HG03135 (cell line): Measurements from ENCODE around the gene ADAM23.

ENCODE experiments used
- ATAC-seq: cut with Tn5 transposase; IDR thresholded peaks from one replicate; pipeline ENCODE4 v1.9.1; 2021; ENCODE audit warnings: mild to moderate bottlenecking, moderate library complexity; ENCODE audit not compliant: unreplicated experiment

The ADAM23 gene

GRCh38 chr2:206562375-206562774 is 119.0 kb downstream of the ADAM23 start:
- no peak for ATAC-seq

DNA sequence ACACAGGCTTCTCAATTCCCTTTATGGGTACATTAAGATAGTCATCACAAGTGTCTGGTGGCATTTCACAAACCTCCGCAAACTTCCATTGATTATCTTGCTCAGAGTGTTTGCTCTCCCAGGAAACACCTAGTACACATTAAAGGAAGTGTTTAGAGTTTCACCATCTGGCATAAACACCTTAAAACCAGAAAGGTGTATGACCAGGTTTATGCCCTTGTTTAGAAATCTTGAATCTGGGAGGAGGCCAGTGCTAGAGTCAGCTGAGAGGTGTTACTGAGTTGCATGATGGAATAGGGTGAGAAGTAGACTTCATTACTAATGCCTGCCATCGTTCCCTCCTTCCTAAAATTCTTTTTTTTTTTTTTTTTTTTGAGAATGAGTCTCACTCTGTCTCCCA is 120.0 kb downstream of the ADAM23 start:
- no peak for ATAC-seq

- ATAC-seq: no peak
Measured at GRCh38 chr2:206565666-206566065, 122.3 kb downstream of the ADAM23 start.

DNA sequence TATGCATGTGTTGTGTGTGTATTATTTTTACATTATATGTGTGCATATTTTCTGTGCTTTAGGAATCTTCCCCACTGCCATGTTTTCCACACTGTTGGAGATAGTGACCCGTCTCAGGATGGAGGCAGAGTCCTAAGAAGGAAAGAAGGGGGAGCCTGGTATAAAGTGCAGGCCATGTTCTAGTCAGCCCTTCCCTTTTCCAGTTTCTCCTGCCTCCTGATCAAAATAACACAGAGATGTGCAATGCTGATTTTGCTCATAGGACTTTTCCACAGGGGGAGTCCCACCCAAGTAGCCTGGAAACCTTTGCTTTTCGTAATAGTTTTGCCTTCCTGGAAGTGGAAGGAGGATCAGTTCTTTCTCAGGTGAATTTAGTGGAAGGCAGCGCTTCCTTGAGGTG is 126.1 kb downstream of the ADAM23 start:
- ATAC-seq: no peak

- ATAC-seq: no peak
Measured at GRCh38 chr2:206570199-206570598, 126.9 kb downstream of the ADAM23 start.

DNA sequence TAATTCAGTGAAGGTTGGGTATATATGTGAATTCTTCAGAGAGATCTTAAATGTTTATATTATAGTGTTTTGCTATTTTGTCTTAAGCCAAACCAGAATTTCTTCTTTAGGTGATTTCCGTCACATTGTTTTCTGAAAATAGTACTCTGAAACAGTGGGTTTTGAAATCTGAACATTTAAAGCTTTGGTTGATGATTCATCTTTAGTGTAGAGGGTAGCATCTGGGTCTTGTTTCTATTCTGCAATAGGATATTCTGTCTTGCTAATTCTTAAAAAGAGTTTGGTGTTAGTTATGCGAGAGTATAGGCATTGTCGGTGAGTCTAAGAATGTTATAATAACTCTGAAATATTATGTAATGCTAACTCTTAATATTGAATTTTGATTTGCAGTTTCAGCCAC is 129.4 kb downstream of the ADAM23 start:
- no peak for ATAC-seq

DNA sequence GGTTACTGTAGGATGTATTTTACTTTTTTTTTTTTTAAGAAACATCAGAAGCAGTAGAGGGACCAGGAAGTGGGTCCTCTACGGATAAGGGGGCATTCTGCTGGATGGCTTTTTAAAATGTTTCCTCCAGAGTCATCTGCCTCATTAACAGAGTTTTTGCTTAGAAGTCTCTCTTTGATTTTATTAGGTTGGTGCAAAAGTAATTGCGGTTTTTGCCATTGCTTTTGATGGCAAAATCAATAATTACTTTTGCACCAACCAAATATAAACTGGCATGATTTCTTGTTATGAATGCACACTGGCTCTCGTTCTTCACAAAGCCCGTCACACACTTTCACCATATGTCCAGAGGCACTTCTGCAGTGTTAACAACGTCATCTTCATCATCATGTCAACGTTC is 130.5 kb downstream of the ADAM23 start:
- ATAC-seq: no peak

DNA sequence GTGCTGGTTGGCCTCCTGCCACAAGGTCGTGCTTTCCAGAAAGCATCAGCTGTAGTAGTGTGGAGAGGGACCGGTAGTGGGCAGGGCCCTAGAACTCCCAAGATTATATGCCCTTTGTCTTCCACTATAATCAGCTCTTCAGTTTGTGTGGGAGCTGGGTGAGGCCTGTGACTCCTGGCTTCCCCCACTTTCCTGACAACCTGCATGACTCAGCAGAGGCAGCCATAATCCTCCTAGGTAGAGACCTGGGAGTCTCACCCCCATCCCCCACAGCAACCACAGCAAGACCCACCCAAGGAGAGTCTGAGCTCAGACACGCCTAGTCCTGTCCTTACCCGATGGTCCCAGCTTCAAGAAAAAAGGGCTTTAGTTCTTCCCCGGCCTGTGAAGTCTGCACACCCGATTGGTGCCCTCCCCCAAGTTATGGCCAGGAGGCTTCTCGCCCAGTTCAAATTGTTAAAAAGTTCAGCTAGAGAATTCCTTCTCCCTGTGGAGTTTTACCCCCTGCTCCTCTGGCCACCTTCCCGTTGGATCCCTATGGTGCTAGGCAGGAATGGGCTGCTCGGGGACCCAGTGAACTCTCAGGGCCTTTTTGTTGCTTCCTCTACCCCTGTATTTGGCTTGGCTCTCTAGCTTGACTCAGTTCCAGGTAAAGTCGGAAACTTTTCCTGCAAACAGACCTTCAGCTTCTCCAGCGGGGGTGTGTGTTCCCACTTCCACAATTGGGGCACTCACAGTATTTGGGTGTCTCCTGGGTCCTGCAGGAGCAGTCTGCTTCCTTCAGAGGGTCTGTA is 141.2 kb downstream of the ADAM23 start:
- no peak for ATAC-seq

DNA sequence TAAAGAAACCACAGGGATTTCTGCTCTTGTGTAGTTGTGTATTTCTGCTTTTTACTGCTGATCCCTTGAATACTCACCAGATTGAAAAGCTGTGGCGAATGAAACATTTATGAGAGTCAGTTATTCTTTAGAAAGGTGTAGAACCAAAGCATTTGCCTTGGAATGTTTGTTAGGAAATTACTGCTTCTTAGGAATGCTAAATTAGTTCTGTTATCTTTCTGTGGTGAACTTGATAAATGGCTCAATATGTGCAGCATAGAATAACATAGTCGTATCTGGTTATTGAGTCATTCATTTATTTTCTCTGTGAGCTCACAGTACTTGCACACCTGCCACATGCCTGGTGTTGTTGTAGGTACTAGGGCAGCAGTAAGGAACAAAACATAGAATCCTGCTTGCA is 142.0 kb downstream of the ADAM23 start:
- no peak for ATAC-seq

DNA sequence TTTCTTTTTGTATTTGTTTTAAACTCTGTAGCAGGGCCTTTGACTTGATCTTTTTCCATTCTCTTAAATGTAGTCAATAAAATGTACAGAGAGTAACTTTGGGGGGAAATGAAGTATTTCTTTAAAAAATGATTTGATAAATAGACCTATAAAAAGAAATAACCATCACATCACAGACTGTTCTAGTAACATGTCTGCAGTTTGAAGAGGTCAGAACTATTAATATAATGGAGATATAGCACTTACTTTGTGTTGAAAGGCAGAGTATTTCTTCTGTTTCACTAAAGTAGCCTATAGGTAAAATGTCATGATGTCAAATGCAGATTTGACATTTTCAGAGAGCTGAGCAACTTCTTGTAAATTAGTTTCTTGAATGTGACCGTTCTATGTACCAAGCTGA is 143.3 kb downstream of the ADAM23 start:
- no peak for ATAC-seq

DNA sequence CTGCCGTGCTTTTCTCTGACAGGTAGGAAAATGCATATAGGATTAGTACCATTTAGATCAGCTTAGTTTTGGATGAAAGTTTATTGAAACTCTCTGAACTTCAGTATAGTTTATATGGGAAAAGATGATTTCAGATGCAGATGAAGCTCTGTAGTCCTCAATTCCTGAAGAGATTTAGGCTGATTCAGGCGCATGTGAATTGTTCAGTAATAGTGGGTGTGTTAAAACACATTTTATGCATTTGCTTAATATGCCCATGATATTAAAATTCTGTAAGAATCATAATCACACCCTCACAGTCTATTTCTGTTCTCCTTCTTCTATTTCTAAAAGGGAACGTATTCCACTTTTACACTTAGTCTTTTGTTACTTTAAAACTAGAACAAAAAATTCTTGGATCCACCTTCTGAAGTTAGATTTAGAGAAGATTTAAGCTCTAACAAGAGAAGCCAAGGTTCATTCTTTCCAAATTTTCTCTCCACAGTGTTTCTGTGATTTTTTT is 154.4 kb downstream of the ADAM23 start:
- no peak for ATAC-seq

- no peak for ATAC-seq
Measured at GRCh38 chr2:206603243-206603642, 159.9 kb downstream of the ADAM23 start.

GRCh38 chr2:206610451-206610850 is 167.1 kb downstream of the ADAM23 start:
- ATAC-seq: no peak

- no peak for ATAC-seq
Measured at GRCh38 chr2:206611191-206611590, 167.9 kb downstream of the ADAM23 start.

DNA sequence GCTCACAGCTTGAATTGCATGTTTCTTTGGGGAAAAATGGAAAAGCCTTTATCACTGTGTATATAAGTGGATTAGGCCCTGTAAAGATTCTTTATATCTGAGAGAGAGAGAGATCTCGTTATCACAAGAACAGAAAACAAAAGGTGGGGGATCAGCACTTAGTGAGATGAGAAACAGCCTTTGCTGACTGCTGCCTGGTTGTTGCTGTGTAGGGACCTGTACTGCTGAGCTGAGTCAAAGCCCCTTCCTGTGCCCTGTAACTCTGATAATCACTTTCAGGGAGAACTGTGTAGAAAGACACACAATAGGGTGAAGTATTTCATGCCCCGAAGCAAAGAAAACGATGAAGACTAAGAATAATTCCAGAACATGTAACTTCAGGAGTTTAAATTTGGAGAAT is 168.4 kb downstream of the ADAM23 start:
- no peak for ATAC-seq

GRCh38 chr2:206614811-206615210 is 171.5 kb downstream of the ADAM23 start:
- no peak for ATAC-seq

DNA sequence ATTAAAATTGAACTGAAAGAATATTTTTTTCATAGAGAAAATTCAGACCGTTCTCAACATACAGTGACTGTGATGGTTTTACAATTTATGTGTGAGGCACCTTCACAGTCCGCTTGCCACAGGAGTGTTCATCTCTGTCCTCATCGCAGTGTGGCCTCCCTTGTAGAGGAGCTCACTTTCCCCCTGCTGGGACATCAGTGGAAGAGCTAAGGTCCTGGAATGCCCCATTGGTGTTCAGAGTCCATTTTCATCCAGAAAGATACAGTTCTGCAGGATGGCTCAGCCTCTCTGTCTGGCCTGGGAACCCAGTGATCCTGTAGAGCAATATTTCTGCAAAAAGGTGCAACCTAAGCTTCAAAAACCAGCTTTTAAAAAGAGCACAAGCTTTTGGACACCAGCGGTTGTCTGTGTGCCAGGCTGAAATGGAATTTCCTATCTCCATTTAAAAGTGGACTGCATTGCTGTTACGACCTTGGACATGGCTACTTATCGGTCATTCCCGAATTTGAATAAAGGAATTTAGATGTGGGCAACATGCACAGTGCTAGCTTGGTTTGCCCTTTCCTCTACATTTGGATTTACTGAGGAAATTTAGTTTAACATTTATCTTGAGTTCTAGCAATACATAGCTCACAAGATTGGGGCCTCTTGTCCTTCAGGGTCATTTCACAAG is 172.2 kb downstream of the ADAM23 start:
- no peak for ATAC-seq

DNA sequence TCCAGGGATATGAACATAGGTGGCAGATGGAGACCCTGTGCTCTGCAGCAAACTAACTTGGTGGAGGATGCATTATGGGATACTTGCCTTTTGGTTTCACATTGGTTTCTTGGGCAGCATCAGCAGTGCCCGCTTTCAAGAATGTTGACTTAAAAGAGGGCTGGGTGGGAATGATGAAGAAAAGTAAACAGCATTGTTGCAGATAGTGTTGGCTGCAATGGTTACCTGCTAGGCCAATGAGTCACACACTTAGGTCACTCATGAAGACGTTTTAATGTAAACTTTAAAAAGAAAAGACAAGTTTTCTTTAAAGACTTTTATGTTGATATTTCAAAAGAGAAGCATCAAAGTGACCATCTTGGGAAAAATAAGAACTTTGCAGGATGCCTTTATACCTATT is 172.8 kb downstream of the ADAM23 start:
- no peak for ATAC-seq

GRCh38 chr2:206619011-206619410 is 175.7 kb downstream of the ADAM23 start:
- no peak for ATAC-seq

- no peak for ATAC-seq
Measured at GRCh38 chr2:206626108-206626507, 182.8 kb downstream of the ADAM23 start.

- no peak for ATAC-seq
Measured at GRCh38 chr2:206627632-206628031, 184.3 kb downstream of the ADAM23 start.

- ATAC-seq: no peak
Measured at GRCh38 chr2:206631340-206631739, 188.0 kb downstream of the ADAM23 start.
